K562 (cell line): ENCODE data around the gene CPOX. TPM values are rescaled to one million over a fixed set of nuclear protein-coding genes. Genes with fewer than 3 reads are reported as not detected.
A peak's percentile ranks its signal among the peaks of the same experiment; 100 is the strongest.

Experiments used
- ATAC-seq: fragments of 200-7000 bp; cut with Tn5 transposase; 3 replicates; pipeline ENCODE4 v1.9.1; 2020; ENCODE audit warnings: moderate library complexity
- BruUV-seq: library from RNA; stranded (reverse); fragments of 400-500 nt; replicated peaks from 2 replicates; lab custom pipeline; 2021; lab: Mats Ljungman, UMichigan
- CTCF ChIA-PET: fragments of 300-600 bp; formaldehyde crosslinking; extraction: SDS; loops from one replicate; lab custom pipeline; 2021; ENCODE audit warnings: low intra/inter-chr PET ratio; lab: Yijun Ruan, JAX
- POLR2A ChIA-PET: fragments of 300-600, 350-650 bp; sonication (Branson Sonifier 250); formaldehyde crosslinking; extraction: SDS; loops from one replicate; lab custom pipeline; 2021; ENCODE audit warnings: antibody characterized with exemption, inconsistent platforms; lab: Yijun Ruan, JAX
- DNase-seq, 4 experiments: peaks; one replicate each; pipeline versions ENCODE4 v3.0.0 to v3.0.0-alpha.2; 2011 to 2018; ENCODE audit warnings: low spot score in 3 of 4, mixed read lengths in 3 of 4; ENCODE audit errors: extremely low read depth in 1 of 4
- FAIRE-seq: peaks from 2 replicates; lab custom pipeline; 2011; peaks lifted over from hg19 to GRCh38; lab: Jason Lieb, UNC
- H2AFZ ChIP-seq: 2 replicates; pipeline ENCODE4 v1.6.0; 2011; ENCODE audit warnings: low read depth, low read length, control low read depth, inconsistent platforms
- H3K27ac ChIP-seq: fragments of 200-600 bp; 3 replicates; pipeline ENCODE4 v1.8.0; 2011; ENCODE audit warnings: low read depth, mild to moderate bottlenecking, control low read depth, inconsistent platforms, low read length, moderate library complexity, mixed read lengths; ENCODE audit errors: extremely low read depth
- H3K27me3 ChIP-seq, 2 experiments: fragments of 300-600 bp in 1 of 2; 2 replicates in 1 of 2; 3 replicates in 1 of 2; pipeline versions ENCODE4 v1.6.0 to v1.8.0; 2011; ENCODE audit warnings: inconsistent platforms in 2 of 2, low read length in 2 of 2, mild to moderate bottlenecking in 1 of 2, mixed read lengths in 1 of 2, moderate library complexity in 1 of 2; ENCODE audit not compliant: control insufficient read depth in 2 of 2, insufficient read depth in 2 of 2
- H3K36me3 ChIP-seq: fragments of 300-600 bp; 3 replicates; pipeline ENCODE4 v1.8.0; 2011; ENCODE audit warnings: mild to moderate bottlenecking, low read length, inconsistent platforms; ENCODE audit not compliant: control insufficient read depth, insufficient read depth
- H3K4me1 ChIP-seq, 2 experiments: fragments of 200-600 bp in 1 of 2; replicated peaks in 1 of 2; 2 replicates in 1 of 2; 3 replicates in 1 of 2; pipeline versions ENCODE4 v1.5.1 to v1.8.0; 2011; ENCODE audit warnings: inconsistent platforms in 2 of 2, low read length in 2 of 2, mild to moderate bottlenecking in 1 of 2, mixed read lengths in 1 of 2, moderate library complexity in 1 of 2; ENCODE audit not compliant: control insufficient read depth in 2 of 2, insufficient read depth in 2 of 2
- H3K4me2 ChIP-seq: 2 replicates; pipeline ENCODE4 v1.6.1; 2011; ENCODE audit warnings: low read length, control low read depth, inconsistent platforms, mixed read lengths; ENCODE audit not compliant: insufficient read depth
- H3K4me3 ChIP-seq: fragments of 200-600 bp; sonication (generic), shearing (Covaris generic); 2 replicates; pipeline ENCODE4 v1.5.1; 2016; ENCODE audit warnings: control low read depth, inconsistent platforms
- H3K79me2 ChIP-seq: fragments of 200-600 bp; 3 replicates; pipeline ENCODE4 v1.8.0; 2011; ENCODE audit warnings: low read length, inconsistent platforms; ENCODE audit not compliant: control insufficient read depth, insufficient read depth
- H3K9ac ChIP-seq, 2 experiments: 2 replicates each; pipeline versions ENCODE4 v1.6.0 to v1.6.1; 2011; ENCODE audit warnings: low read depth in 2 of 2, low read length in 2 of 2, control low read depth in 1 of 2, inconsistent platforms in 1 of 2, mild to moderate bottlenecking in 1 of 2, mixed read lengths in 1 of 2; ENCODE audit not compliant: insufficient read depth in 1 of 2
- H3K9me1 ChIP-seq: one replicate; pipeline ENCODE4 v1.6.0; 2011; ENCODE audit warnings: inconsistent platforms, mild to moderate bottlenecking, low read length, moderate library complexity; ENCODE audit not compliant: control insufficient read depth, insufficient read depth
- H3K9me3 ChIP-seq: replicated peaks from 2 replicates; pipeline ENCODE4 v1.5.1; 2011; ENCODE audit warnings: low read depth, low read length, inconsistent platforms; ENCODE audit not compliant: control insufficient read depth, insufficient read depth
- H4K20me1 ChIP-seq: replicated peaks from 2 replicates; pipeline ENCODE4 v1.6.1; 2011; ENCODE audit warnings: low read length, inconsistent platforms, mixed read lengths; ENCODE audit not compliant: control insufficient read depth, insufficient read depth
- CBX8 ChIP-seq: fragments of 200-600 bp; sonication (generic); IDR thresholded peaks from 2 replicates; pipeline ENCODE4 v1.6.1; 2012; ENCODE audit warnings: borderline replicate concordance, mixed run types, low read depth, mild to moderate bottlenecking, moderate library complexity, mixed read lengths, low read length, control low read depth, inconsistent platforms; ENCODE audit not compliant: poor library complexity, severe bottlenecking; ENCODE audit errors: extremely low read depth
- ETV6 ChIP-seq, 3 experiments: fragments of 150-350 bp in 1 of 3; sonication (generic) in 1 of 3; formaldehyde crosslinking in 1 of 3; IDR thresholded peaks; 2 replicates each; pipeline versions ENCODE4 v1.6.1 to v1.8.0; 2014 to 2022; ENCODE audit warnings: borderline replicate concordance in 2 of 3, low read depth in 2 of 3, antibody characterized with exemption in 1 of 3, low read length in 1 of 3, mild to moderate bottlenecking in 1 of 3, missing genetic modification reagents in 1 of 3
- HMG20A ChIP-seq: fragments of 450-650 bp; formaldehyde crosslinking; conservative IDR thresholded peaks from 2 replicates; pipeline ENCODE4 v1.4.0; 2020; ENCODE audit warnings: mild to moderate bottlenecking, mixed read lengths
- ILK ChIP-seq: fragments of 450-650 bp; IDR thresholded peaks from 2 replicates; pipeline ENCODE4 v1.6.1; 2016; ENCODE audit warnings: missing genetic modification characterization, low read depth, mild to moderate bottlenecking, missing compliant biosample characterization, moderate library complexity, borderline replicate concordance
- MEIS2 ChIP-seq: fragments of 450-650 bp; IDR thresholded peaks from 2 replicates; pipeline ENCODE4 v1.6.1; 2014; ENCODE audit warnings: mild to moderate bottlenecking; ENCODE audit not compliant: partially characterized antibody
- STAT5A ChIP-seq: IDR thresholded peaks from 2 replicates; pipeline ENCODE4 v1.6.1; 2012; ENCODE audit warnings: low read length, inconsistent platforms, borderline replicate concordance
- TCF3 ChIP-seq: sonication (generic); formaldehyde crosslinking; IDR thresholded peaks from 2 replicates; pipeline ENCODE4 v1.4.0; 2020; ENCODE audit warnings: mild to moderate bottlenecking, missing genetic modification reagents
- WGBS: fragments of 100-300 bp; shearing (Covaris generic); methylation state at CpG from one replicate; pipeline ENCODE4 v1.1.6; 2016; ENCODE audit warnings: low coverage, mixed read lengths; ENCODE audit not compliant: insufficient coverage; ENCODE audit errors: missing lambda C conversion rate; 5-methylcytosine and 5-hydroxymethylcytosine counted together
- in situ Hi-C: fragments of 300-500 bp; cut with MboI; formaldehyde crosslinking; loops from 4 replicates; pipeline ENCODE4 v1.15.0; 2018; ENCODE audit warnings: inconsistent platforms, mixed read lengths
- intact Hi-C: fragments of 100-400 bp; cut with micrococcal nuclease; formaldehyde crosslinking; loops from 2 replicates; pipeline ENCODE4 v1.14.2; 2022
- polyA plus RNA-seq, 8 experiments: library from polyadenylated mRNA; depleted of rRNA in 4 of 8; stranded (reverse) in 5 of 8; unstranded in 3 of 8; fragments of >200 nt; fragmentation: Nextera tagmentation in 2 of 8; fragmentation: Illumina TruSeq in 1 of 8; extraction: Ambion mirVana in 2 of 8; extraction: Trizol in 1 of 8; gene quantifications; 2 replicates each; pipeline versions ENCODE4 v1.2.1 to v1.2.3, GENCODE V29; 2011 to 2014; ENCODE audit warnings: inconsistent platforms in 1 of 8, missing spikeins in 1 of 8
- total RNA-seq, 7 experiments: library from RNA; depleted of rRNA in 6 of 7; stranded (reverse); fragments of >200 nt in 6 of 7; fragmentation: Illumina TruSeq in 2 of 7; extraction: Trizol in 2 of 7; gene quantifications; 2 replicates each; pipeline versions ENCODE4 v1.2.1 to v1.2.3, GENCODE V29; 2011 to 2021; ENCODE audit warnings: low replicate concordance in 1 of 7
- TF ChIP-seq, protein P1 (sequence below): sonication (generic); formaldehyde crosslinking; IDR thresholded peaks from 2 replicates; pipeline ENCODE4 v1.8.1; 2023; ENCODE audit warnings: mild to moderate bottlenecking, missing genetic modification reagents
- TF ChIP-seq, protein P2 (sequence below), 2 experiments: IDR thresholded peaks in 1 of 2; conservative IDR thresholded peaks in 1 of 2; 2 replicates each; pipeline ENCODE4 v1.6.1; 2016; ENCODE audit warnings: low read depth in 2 of 2, mild to moderate bottlenecking in 1 of 2, missing compliant biosample characterization in 1 of 2, missing genetic modification characterization in 1 of 2, moderate library complexity in 1 of 2

The CPOX gene
- total and polyA plus RNA-seq, 9 of the 15 experiments (the other 6 are each of a cell fraction or from before 2014, with no cell fraction given) = 14.6 to 82.1 (median 24.8) TPM

DNA sequence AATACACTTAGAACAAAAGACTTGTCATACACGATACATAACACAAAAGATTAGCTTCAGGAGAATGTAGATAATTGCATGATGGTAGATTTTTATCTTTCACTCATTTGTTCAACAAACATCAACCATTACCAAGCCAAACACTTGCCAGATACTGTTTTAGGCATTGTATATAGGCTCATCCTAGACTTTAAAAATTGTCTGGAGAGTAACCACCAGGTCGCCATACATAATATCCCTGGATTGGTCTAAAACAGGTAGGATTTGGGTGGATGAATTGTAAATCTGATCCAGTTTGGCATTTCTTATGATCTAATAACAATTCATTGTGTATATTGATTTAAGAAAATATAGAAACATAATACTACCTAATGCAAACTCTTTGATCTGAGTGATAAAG lies 38.8 kb downstream of the CPOX start (continued):
- TF ChIP-seq, protein P1, sequence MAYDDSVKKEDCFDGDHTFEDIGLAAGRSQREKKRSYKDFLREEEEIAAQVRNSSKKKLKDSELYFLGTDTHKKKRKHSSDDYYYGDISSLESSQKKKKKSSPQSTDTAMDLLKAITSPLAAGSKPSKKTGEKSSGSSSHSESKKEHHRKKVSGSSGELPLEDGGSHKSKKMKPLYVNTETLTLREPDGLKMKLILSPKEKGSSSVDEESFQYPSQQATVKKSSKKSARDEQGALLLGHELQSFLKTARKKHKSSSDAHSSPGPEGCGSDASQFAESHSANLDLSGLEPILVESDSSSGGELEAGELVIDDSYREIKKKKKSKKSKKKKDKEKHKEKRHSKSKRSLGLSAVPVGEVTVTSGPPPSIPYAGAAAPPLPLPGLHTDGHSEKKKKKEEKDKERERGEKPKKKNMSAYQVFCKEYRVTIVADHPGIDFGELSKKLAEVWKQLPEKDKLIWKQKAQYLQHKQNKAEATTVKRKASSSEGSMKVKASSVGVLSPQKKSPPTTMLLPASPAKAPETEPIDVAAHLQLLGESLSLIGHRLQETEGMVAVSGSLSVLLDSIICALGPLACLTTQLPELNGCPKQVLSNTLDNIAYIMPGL (CRISPR knock-in tag) = no peak
- no peak for TF ChIP-seq CBX8

DNA sequence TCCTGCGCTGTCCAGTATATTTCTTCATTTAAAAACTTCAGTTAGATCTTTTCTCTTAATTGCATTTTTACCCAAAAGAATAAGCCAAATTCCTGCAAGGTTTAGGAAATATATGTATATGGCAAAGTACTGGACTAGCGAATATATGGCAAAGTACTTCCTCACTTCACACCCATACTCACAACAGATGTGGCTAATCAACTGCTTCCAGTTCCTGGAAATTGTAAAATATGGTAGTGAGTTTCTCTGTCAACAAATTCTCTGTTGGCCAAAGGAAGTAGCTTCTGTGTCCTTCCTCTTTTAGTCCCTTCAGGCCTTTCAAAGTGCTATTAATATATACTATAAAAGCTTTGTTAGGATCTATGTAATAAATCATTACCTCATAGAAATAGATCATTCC lies 39.7 kb downstream of the CPOX start:
- Histone ChIP-seq H3K9me1 (no peaks in the 10 kb centered on the region), H2AFZ (peak overlapping the region; percentile 79), H3K4me2 (no peak overlapping the region), H3K9ac (peak overlapping the region in 1 of 2 experiments; percentile 24; a peak in 1 of 4 replicates), H3K4me1 (peaks cover 4 to 37% of the 10 kb centered on the region in 2 experiments), H3K36me3 (no peaks in the 10 kb centered on the region; the same call in 2 of the 3 replicates), H3K79me2 (no peaks in the 10 kb centered on the region), H4K20me1 (no peaks in the 10 kb centered on the region), H3K9me3 (no peaks in the 10 kb centered on the region), H3K4me3 (no peak overlapping the region), H3K27ac (peak overlapping the region; percentile 48; the same call in 2 of the 3 replicates), H3K27me3 (no peaks in the 10 kb centered on the region)
- in situ Hi-C loops (no loop called here), intact Hi-C loops (no loop called here)
- peak in 2 of 4 experiments; percentile 22 to 48 for DNase-seq
- peak; percentile 52 for ATAC-seq
- CTCF ChIA-PET = no interaction called here
- 17% methylated on average over 2 of the region's 2 CpGs for WGBS
- no TSS peak for BruUV-seq
- peak; percentile 51 for FAIRE-seq
- POLR2A ChIA-PET = no interaction called here
- TF ChIP-seq MEIS2 (peak; percentile 69), HMG20A (CRISPR knock-in tag) (no peak), ILK (tag) (no peak), TCF3 (CRISPR knock-in tag) (peak; percentile 47; the same call in 1 of the 2 replicates), ETV6 (IDR thresholded peaks at IDR 0.05; ENCODE audit: borderline replicate concordance in 1 of 2, low read depth in 2 of 2, low read length in 1 of 2) (peak in 1 of 2 experiments; percentile 85; a peak in 2 of 4 replicates), ETV6 (CRISPR knock-in tag; IDR thresholded peaks at IDR 0.05; ENCODE audit: borderline replicate concordance) (no peak), STAT5A (0 out of 2 replicates have a peak, but pooled peaks have one; percentile 14)
- TF ChIP-seq, protein P2, sequence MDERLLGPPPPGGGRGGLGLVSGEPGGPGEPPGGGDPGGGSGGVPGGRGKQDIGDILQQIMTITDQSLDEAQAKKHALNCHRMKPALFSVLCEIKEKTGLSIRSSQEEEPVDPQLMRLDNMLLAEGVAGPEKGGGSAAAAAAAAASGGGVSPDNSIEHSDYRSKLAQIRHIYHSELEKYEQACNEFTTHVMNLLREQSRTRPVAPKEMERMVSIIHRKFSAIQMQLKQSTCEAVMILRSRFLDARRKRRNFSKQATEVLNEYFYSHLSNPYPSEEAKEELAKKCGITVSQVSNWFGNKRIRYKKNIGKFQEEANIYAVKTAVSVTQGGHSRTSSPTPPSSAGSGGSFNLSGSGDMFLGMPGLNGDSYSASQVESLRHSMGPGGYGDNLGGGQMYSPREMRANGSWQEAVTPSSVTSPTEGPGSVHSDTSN (CRISPR knock-in tag; IDR thresholded peaks at IDR 0.05; ENCODE audit: low read depth) = no peak
- TF ChIP-seq, protein P2 (tag; conservative IDR thresholded peaks at IDR 0.05; ENCODE audit: low read depth) = peak; percentile 43; the same call in 1 of the 2 replicates
